ENCODE measurements around the gene CASP7.
"Not testable (repeated sequence)": the region's sequence is repeated elsewhere in the genome, so short reads cannot be mapped to it uniquely, and the experiment has no call there.

CASP7 gene

GRCh38 chr10:113754768-113755167, 75.1 kb downstream of the CASP7 start:
- no peak for DNase-seq

DNA sequence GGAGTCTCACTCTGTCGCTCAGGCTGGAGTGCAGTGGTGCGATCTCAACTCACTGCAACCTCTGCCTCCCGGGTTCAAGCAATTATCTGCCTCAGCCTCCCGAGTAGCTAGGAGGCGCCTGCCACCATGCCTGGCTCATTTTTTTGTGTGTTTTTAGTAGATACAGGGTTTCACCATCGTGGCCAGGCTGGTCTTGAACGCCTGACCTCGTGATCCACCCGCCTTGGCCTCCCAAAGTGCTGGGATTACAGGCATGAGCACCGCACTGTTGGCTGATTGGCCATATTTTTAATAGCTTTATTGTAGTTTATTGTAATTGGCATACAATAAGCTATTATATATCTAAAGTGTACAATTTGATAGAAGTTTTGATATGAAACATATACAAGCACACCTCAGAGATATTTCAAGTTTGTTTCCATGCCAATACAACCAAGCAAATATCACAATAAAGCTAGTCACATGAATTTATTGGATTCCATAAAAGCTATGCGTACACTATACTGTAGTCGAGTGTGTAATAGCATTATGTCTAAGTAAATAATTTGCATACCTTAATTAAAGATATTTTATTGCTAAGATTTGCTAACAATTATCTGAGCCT, 77.3 kb downstream of the CASP7 start:
- no peak for DNase-seq

- DNase-seq: no peak
Observed at GRCh38 chr10:113762083-113762482, 82.4 kb downstream of the CASP7 start.

DNA sequence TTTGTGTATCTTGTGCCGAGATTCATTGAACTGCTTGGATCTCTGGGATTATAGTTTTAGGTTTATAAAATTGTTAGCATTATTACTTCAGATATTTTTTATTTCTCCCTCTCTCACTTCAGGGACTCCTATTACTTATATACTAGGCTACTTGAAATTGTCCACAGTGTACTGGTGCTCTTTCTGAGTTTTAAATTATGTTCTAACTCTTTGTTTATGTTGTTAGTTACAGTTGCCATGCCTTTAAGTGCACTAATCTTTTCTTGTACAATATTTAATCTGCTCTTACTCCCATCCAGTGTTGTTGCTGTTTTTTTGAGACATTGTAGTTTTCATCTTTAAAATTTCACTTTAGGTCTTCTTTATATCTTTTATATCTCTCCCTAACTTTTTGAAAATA, 84.9 kb downstream of the CASP7 start:
- DNase-seq: no peak

GRCh38 chr10:113765910-113766309, 86.2 kb downstream of the CASP7 start:
- DNase-seq: no peak

- no peak for DNase-seq
Observed at GRCh38 chr10:113767222-113767621, 87.5 kb downstream of the CASP7 start.

- DNase-seq: no peak
Observed at GRCh38 chr10:113770346-113770745, 90.6 kb downstream of the CASP7 start.

DNA sequence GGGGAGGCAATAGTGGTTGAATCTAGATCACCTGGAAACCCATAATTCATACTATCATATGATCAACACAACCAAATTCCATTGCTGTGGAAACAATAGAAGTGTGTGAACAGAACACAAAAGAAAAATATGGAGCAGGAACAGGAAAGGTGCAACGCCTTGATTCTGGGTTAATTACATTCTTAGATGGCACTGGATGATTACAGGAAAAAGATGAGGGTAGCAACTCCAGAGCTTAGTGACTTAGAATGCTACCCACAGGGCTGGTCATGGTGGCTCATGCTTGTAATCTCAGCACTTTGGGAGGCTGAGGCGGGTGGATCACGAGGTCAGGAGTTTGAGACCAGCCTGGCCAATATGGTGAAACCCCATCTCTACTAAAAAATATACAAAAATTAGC, 91.4 kb downstream of the CASP7 start:
- DNase-seq: not testable (repeated sequence)

GRCh38 chr10:113775686-113776294, 96.1 kb downstream of the CASP7 start:
- DNase-seq: no peak

GRCh38 chr10:113776553-113776952, 96.8 kb downstream of the CASP7 start:
- DNase-seq: no peak
